Gastrocnemius medialis (tissue), 4 donors: ENCODE measurements around the gene GATA1. TPM values are rescaled to one million over a fixed set of nuclear protein-coding genes. Genes with fewer than 3 reads are reported as not detected.

ENCODE experiments used
- ATAC-seq, 2 donors: fragments of 150-250 bp; one replicate each; pipeline ENCODE4 v1.9.1; 2016
- DNase-seq, 2 donors: peaks; one replicate each; pipeline ENCODE4 v3.0.0-alpha.2; 2019
- H3K27ac ChIP-seq, 4 donors: fragments of 200-600 bp; sonication (generic); 1 replicate in 1 of 4; 2 replicates in 3 of 4; pipeline ENCODE4 v1.5.1; 2016 to 2018; ENCODE audit warnings: mild to moderate bottlenecking in 2 of 4, moderate library complexity in 1 of 4
- H3K27me3 ChIP-seq, 3 donors: fragments of 200-600 bp; sonication (generic) in 2 of 3; 1 replicate in 1 of 3; 2 replicates in 2 of 3; pipeline versions ENCODE4 v1.5.1 to v1.6.0; 2016 to 2019; ENCODE audit warnings: mild to moderate bottlenecking in 1 of 3, moderate library complexity in 1 of 3
- H3K36me3 ChIP-seq, 2 donors: fragments of 200-600 bp; sonication (generic) in 1 of 2; one replicate each; pipeline ENCODE4 v1.5.1; 2017 to 2018
- H3K4me1 ChIP-seq, 2 donors: fragments of 200-600 bp; sonication (generic) in 1 of 2; one replicate each; pipeline ENCODE4 v1.5.1; 2016 to 2017; ENCODE audit warnings: mild to moderate bottlenecking in 2 of 2
- H3K4me3 ChIP-seq, 4 donors: fragments of 200-600 bp; sonication (generic) in 3 of 4; 1 replicate in 1 of 4; 2 replicates in 3 of 4; pipeline ENCODE4 v1.5.1; 2016 to 2019; ENCODE audit warnings: mild to moderate bottlenecking in 2 of 4
- H3K9me3 ChIP-seq, 3 donors: fragments of 200-600 bp; sonication (generic) in 2 of 3; 1 replicate in 1 of 3; 2 replicates in 2 of 3; pipeline ENCODE4 v1.5.1; 2016 to 2019
- POLR2A ChIP-seq, 2 donors: fragments of 450-650 bp; IDR thresholded peaks; one replicate each; pipeline ENCODE4 v1.6.1; 2017; ENCODE audit warnings: antibody characterized with exemption in 2 of 2, mild to moderate bottlenecking in 2 of 2, moderate library complexity in 2 of 2
- in situ Hi-C, 4 donors: fragments of 200-750 bp; cut with MboI; loops; one replicate each; pipeline versions ENCODE4 v1.15.0 to v1.8.0; 2017; ENCODE audit warnings: low sequenced_read_pairs in 4 of 4
- intact Hi-C: fragments of 100-400 bp; cut with DNase I; formaldehyde crosslinking; loops from one replicate; pipeline ENCODE4 v1.15.1; 2023; ENCODE audit warnings: low total_unique reads
- total RNA-seq, 4 donors: library from RNA; depleted of rRNA; stranded (reverse); fragments of >200 nt; gene quantifications; one replicate each; pipeline versions ENCODE4 v1.1.0 to v1.2.3, GENCODE V29; 2016
- TF ChIP-seq, protein P1 (sequence below), 5 experiments: fragments of 450-650 bp in 3 of 5; fragments of 200-600 bp in 2 of 5; sonication (generic) in 2 of 5; IDR thresholded peaks in 4 of 5; conservative IDR thresholded peaks in 1 of 5; 1 replicate in 4 of 5; 2 replicates in 1 of 5; pipeline ENCODE4 v1.5.1; 2016 to 2019; ENCODE audit warnings: antibody characterized with exemption in 5 of 5, mild to moderate bottlenecking in 3 of 5, moderate library complexity in 3 of 5

Gene GATA1
- total RNA-seq, result not detected

DNA sequence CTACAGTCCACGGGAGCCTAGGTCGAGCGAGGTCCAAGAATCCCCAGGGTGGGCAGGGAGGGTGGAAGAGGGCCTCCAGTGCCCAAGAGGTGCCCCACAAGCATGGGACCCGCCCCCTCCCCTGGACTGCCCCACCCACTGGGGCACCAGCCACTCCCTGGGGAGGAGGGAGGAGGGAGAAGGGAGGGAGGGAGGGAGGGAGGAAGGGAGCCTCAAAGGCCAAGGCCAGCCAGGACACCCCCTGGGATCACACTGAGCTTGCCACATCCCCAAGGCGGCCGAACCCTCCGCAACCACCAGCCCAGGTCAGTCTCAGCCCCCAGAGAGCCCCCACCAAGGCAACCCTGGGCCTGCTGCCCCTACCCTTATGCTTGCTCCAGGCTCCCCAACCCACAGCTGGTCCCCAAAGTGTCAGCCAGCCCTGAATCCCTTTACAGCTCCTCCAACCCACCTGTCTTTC lies at the start of gene GATA1:
TSS of gene GATA1 (plus strand) at position 250 of the 460 bp plus-strand sequence. CDS start 4,520 bp downstream, outside the sequence.
- Histone ChIP-seq H3K36me3 (no peaks in the 10 kb centered on the region), H3K27me3 (no peaks in the 10 kb centered on the region), H3K27ac (no peak within 1 kb of the TSS), H3K4me3 (no peak within 1 kb of the TSS), H3K4me1 (no peaks in the 10 kb centered on the region), H3K9me3 (no peaks in the 10 kb centered on the region)
- no peak for TF ChIP-seq POLR2A (IDR thresholded peaks at IDR 0.05)
- TF ChIP-seq, protein P1, sequence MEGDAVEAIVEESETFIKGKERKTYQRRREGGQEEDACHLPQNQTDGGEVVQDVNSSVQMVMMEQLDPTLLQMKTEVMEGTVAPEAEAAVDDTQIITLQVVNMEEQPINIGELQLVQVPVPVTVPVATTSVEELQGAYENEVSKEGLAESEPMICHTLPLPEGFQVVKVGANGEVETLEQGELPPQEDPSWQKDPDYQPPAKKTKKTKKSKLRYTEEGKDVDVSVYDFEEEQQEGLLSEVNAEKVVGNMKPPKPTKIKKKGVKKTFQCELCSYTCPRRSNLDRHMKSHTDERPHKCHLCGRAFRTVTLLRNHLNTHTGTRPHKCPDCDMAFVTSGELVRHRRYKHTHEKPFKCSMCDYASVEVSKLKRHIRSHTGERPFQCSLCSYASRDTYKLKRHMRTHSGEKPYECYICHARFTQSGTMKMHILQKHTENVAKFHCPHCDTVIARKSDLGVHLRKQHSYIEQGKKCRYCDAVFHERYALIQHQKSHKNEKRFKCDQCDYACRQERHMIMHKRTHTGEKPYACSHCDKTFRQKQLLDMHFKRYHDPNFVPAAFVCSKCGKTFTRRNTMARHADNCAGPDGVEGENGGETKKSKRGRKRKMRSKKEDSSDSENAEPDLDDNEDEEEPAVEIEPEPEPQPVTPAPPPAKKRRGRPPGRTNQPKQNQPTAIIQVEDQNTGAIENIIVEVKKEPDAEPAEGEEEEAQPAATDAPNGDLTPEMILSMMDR (IDR thresholded peaks at IDR 0.05 in 4 of 5, conservative IDR thresholded peaks at IDR 0.05 in 1 of 5), result no peak
- intact Hi-C loops (no loop called here), in situ Hi-C loops (no loop called here)
- DNase-seq (no peak), ATAC-seq (no peak)

DNA sequence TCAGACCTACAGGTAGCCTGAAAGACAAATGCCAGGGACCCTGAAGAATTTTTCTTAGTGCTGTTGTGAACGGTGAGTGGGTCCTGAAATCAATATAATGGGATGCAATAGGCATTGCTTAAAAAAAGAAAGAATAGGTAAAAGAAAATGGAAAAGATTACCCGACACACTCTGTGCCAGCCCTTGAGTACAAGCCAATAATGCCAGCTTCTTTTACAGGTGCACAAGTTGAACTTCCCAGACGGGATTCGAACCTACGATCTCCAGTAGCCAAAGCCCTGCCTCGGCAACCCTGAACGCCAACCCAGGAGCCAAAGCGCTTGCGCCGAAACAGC lies 49.5 kb upstream of the GATA1 start:
- intact Hi-C loops, result loop anchor here (1.0 kb wide), 2 partner anchors 41 to 65 kb away; partner anchors contain the start of genes HDAC6 and SUV39H1
- H3K36me3 ChIP-seq, result no peaks in the 10 kb centered on the region
- peak overlapping the region; percentile 81 to 94 (median 91) for H3K27ac ChIP-seq
- no peak for TF ChIP-seq POLR2A (IDR thresholded peaks at IDR 0.05)
- TF ChIP-seq, protein P1 (IDR thresholded peaks at IDR 0.05 in 4 of 5, conservative IDR thresholded peaks at IDR 0.05 in 1 of 5), result no peak
- no peak for ATAC-seq
- no peaks in the 10 kb centered on the region for H3K27me3 ChIP-seq
- DNase-seq, result no peak
- no peaks in the 10 kb centered on the region for H3K9me3 ChIP-seq
- H3K4me3 ChIP-seq, result peak overlapping the region in 3 of 4 donors; percentile 21 to 73 (median 66)
- H3K4me1 ChIP-seq, result peaks cover 5 to 7% of the 10 kb centered on the region in 2 donors
- in situ Hi-C loops, result no loop called here

DNA sequence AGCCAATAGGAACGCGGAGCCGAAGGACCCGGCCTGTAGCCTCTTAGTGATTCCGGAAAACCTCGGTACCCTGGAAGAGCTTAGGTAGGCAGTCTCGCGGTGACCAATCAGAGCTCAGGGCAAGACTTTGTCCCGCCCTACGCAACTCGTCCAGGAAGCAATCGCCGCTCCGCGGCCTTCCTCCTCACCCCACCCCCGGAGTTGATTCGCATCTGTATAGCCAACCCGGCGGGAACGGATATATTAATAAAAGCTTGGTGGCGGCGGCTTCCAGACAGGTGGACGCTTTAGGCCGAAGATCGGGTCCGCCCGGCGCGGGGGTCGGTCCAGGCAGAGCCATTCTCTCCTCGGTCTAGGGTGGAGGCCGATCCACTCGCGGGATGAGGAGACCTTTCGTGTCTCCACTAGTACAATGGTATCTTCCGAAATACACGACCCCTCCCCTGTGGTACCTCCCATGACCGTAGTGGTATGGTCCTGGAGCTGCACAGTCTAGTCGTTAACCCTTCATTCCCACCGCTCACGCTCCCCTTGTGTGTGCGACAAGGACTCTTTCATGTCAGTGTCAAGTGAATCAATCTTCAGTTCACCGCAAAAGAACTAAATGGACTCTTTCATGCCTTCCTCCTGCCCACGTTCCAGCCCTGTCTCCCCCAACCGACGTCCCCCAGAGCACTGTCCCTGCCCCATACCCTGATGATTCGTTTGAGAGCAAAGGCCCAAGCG lies 49.0 kb upstream of the GATA1 start:
- peaks cover 5 to 7% of the 10 kb centered on the region in 2 donors for H3K4me1 ChIP-seq
- H3K4me3 ChIP-seq, result peak overlapping the region; percentile 66 to 73 (median 70)
- no peaks in the 10 kb centered on the region for H3K27me3 ChIP-seq
- ATAC-seq (peak; percentile 100), DNase-seq (peak; percentile 89 to 93)
- TF ChIP-seq POLR2A (IDR thresholded peaks at IDR 0.05), result peak in 1 of 2 donors; percentile 51
- TF ChIP-seq, protein P1 (IDR thresholded peaks at IDR 0.05 in 4 of 5, conservative IDR thresholded peaks at IDR 0.05 in 1 of 5), result no peak
- H3K27ac ChIP-seq, result peak overlapping the region; percentile 81 to 94 (median 91)
- no peaks in the 10 kb centered on the region for H3K36me3 ChIP-seq
- in situ Hi-C loops, result no loop called here
- H3K9me3 ChIP-seq, result no peaks in the 10 kb centered on the region
- intact Hi-C loops, result loop anchor here (1.0 kb wide), 2 partner anchors 41 to 65 kb away; partner anchors contain the start of genes HDAC6 and SUV39H1

DNA sequence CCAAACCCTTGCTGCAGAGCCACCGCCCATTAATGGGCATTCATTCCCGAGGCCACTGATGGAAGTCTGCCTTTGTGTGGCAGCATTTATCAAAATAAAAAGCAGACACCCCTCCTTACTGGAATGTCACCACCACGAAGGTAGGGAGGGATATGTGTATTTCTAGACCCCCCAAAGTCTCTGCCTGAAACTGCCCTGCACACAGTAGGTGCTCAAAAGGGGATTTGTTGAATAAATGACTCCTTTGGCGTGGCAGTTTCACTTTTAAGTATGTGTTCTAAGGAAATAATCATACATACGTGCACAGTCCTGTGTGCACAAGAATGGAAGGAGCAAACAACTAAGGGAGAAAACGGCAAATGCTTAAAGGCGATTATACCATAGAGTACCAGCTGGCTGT lies 48.5 kb upstream of the GATA1 start:
- Histone ChIP-seq H3K36me3 (no peaks in the 10 kb centered on the region), H3K4me3 (peak overlapping the region; percentile 66 to 73 (median 70)), H3K27me3 (no peaks in the 10 kb centered on the region), H3K27ac (peak overlapping the region; percentile 81 to 94 (median 91)), H3K9me3 (no peaks in the 10 kb centered on the region), H3K4me1 (peaks cover 5 to 7% of the 10 kb centered on the region in 2 donors)
- DNase-seq (no peak), ATAC-seq (peak in 1 of 2 donors; percentile 15)
- in situ Hi-C loops, result no loop called here
- intact Hi-C loops, result loop anchor here (1.0 kb wide), 2 partner anchors 42 to 64 kb away; partner anchors contain the start of genes HDAC6 and SUV39H1
- TF ChIP-seq, protein P1 (IDR thresholded peaks at IDR 0.05 in 4 of 5, conservative IDR thresholded peaks at IDR 0.05 in 1 of 5), result no peak
- no peak for TF ChIP-seq POLR2A (IDR thresholded peaks at IDR 0.05)
